Left lobe of liver (tissue), 2 donors: ENCODE results near the gene SLC6A6. TPM values are rescaled to one million over a fixed set of nuclear protein-coding genes. Genes with fewer than 3 reads are reported as not detected.
A peak's percentile ranks its signal among the peaks of the same experiment; 100 is the strongest.
"Not testable (repeated sequence)": the region's sequence is repeated elsewhere in the genome, so short reads cannot be mapped to it uniquely, and the experiment has no call there.

ENCODE experiments used
- ATAC-seq: fragments of 200-7000 bp; cut with Tn5 transposase; one replicate; pipeline ENCODE4 v1.9.1; 2020; ENCODE audit warnings: mild to moderate bottlenecking, moderate library complexity
- DNase-seq: peaks from one replicate; pipeline ENCODE4 v3.0.0-alpha.2; 2020; ENCODE audit warnings: low spot score
- total RNA-seq: library from RNA; stranded (reverse); gene quantifications from one replicate; pipeline ENCODE4 v1.2.1, GENCODE V29; 2021
- donor health status: DM: no; HTN: no; CAD: no; lungs with moderate emphysema.
- donor health status: DM: no; HTN: yes; CAD: no.

SLC6A6 gene
- total RNA-seq, 1 donor from 2014 or later, result 3.2 TPM

DNA sequence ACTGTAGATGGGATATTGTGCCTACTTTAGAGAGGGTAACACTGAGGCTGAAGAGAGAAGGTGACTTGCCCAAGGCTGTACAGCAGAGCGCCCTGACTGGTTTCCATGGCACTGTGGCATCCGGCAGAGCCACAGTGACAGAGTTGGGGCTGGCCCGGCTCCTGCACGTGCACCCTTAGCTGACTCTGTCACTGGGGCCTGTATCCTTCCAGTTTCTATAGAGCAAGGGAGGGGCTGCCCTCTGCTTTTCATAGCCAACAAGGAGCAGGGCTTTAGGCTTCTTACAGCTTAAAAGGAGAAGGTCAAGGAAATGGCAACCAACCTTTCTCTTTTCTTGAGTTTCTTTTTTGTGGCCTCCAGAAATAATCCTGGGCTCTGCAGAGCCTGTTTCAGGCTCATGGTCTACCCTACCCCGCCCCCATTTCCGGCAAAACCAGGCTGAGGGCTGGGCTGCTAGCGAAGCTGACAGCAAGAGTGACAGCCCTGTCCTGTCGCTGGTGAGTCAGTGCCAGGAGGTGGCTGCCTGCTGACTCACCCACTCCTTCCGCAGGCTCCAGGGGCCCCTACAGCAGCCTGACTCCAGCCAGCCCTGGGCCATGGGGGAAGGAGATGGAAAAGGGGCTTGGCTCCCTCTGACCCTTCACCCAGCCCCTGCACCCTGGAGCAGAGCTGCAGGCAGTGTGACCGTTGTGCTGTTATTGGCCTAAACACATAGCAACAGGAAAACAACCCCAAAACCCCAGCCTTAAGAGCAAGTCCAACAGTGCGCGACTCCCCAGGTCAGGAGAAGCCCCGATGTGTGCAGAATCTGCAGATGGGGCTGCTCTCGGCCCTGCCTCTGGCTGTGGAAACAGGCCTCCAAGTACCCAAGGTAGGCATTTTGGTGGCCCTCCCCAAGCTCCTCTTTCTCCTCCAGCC, 29.8 kb downstream of the SLC6A6 start:
- ATAC-seq, result peak; percentile 71
- DNase-seq, result peak; percentile 72

DNA sequence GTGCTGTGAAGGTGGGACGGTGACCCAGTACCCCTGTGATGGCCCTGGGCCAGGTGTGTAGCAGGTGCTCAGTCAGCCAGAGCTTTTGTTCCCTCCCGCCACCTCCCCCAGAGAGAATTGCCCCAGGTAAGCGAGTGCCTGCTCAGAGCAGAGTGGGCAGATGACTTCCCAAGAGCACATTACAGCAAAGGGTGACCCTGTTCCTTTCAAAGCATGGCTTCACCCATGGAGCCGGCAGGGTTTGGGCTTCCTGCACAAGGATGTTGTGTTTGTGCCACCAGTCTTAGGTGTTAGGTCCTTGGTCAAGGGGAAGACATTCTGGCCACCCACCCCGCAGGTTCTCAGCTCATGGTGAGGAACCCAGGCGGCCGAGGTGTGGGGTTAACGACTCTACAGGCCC, 30.7 kb downstream of the SLC6A6 start:
- DNase-seq, result no peak

DNA sequence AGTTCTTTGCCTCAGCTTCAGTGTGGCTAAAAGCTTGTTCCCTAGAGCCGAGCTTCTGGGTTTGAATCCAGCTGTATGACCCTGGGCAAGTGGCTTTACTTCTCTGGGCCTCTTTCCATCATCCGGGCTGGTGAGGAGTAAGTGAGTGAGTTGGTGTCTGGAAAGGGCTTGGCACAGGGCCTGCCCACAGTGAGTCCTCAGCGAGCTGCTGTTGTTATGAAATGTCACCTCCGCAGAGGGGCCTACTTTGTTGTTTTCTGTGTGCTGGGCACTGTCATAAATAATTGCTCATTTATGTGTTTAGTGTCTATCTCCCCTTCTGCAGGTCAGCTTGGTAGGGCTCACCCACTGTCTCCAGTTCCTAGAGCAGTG, 31.7 kb downstream of the SLC6A6 start:
- no peak for ATAC-seq
- no peak for DNase-seq

More for the DNA sequence above, 30.7 kb downstream of the SLC6A6 start:
- ATAC-seq, result no peak

DNA sequence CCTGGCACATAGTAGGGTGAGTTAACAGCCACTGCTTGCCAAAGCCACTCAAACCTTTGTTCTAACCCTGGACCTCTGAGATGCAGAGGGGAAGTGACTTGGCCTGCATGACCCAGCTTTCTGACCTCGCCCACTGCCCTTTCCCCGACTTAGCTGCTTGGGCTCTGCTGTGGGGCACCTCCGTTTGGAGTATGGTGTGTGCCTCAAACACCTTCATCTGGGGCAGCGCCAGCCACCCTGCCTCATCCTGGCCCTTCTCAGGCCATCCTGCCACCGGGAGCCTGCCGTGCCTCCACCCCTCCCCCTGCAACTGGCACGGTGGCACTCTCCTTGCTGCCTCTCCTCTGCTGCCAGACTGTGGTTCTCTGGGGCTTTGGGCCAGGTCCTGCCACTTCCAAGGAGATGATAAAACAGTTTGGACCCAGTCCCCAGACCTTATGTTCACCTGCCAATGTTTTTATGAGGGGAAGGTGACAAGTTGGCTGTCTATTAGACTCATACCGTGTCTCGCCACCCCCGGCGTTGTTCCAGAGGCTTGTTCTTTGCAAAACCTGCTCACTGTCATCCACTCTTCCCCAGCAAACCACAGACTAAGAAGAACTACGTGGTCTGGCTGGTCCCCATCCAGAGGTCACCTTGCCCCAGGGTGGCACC, 32.2 kb downstream of the SLC6A6 start:
- peak; percentile 23 for ATAC-seq
- DNase-seq, result no peak

DNA sequence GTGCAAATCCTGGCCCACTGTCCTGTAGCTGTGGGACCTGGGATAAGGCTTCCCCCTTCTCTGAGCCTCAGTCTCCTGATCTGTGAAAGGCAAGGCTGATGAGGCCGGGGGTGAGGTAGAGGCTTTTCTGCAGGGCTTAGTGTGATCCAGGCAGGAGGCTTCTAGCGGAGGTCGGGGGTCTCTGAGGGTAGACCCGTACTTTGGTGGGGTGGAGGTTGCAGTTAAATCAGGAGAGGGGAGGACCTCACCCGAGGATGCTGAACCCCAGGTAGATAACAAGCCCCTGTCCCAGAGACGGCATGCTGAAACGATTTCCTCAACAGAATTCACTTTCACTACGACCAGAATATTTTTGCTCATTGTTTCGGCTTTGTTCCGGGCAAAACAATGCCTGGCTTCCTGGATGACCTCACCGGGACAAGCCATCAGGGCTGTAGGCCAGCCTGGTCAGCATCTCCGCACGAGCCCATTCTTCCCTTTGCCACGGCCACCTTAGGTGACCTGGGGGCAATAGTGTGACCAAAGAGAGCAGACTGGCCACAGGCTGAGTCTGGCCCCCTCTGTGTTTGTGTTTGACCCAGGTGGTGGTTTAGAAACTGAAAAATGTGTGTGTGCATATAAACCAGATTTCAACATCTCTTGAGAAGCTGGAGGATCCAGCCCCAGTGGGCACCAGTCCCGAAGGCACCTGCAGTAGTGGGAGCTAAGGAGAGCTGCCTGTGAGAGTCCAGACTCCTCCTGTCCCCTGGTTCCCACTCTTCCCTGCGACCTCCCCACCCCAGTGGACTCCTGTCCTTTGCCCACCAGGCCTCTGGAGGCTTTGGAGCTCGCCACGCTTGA, 33.0 kb downstream of the SLC6A6 start:
- DNase-seq, result no peak
- ATAC-seq, result no peak

DNA sequence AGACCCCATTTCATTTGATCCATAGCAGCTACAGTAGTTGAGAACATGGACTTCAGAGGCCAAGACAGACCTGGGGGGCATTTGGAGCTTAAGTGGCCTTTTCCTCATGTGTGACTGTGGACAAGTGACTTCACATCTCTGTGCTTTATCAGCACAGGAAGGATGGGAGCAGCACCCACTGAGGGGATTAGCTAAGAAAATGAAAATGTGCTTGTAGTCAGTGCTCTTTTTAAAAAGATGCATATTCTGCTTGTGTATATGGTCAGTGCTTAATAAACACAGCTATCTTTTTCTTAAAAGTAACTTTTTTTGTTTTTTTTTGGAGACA, 34.5 kb downstream of the SLC6A6 start:
- ATAC-seq, result no peak
- DNase-seq, result no peak

DNA sequence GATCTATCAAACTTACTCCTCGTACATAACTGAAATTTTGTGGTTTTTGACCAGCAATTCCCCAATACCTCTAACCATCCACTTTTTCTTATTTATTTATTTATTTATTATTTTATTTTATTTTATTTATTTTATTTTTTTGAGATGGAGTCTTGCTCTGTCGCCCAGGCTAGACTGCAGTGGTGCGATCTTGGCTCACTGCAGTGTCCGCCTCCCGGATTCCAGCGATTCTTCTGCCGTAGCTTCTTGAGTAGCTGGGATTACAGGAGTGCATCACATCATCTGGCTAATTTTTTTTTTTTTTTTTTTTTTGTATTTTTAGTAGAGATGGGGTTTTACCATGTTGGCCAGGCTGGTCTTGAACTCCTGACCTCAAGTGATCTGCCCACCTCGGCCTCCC, 35.3 kb downstream of the SLC6A6 start:
- ATAC-seq, DNase-seq: not testable (repeated sequence)

DNA sequence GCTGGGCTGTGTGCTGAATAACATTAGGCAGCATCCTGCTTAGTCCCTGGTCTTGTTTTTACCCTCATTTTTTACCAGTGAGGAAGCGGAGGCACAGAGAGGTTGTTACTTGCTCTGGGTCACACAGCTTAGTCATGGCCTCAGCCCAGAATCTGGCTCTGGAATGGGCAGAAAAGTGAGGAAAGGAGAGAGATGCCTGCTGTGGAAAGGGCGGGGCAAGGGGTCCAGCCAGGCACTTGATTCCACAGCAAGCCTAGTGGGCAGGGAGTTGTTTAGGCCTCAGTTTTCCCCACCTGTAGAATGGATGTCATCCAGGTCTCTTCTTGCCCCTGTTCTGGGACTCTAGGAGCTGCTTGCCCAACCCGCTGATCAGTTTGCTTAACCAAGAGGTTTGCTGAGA, 35.9 kb downstream of the SLC6A6 start:
- DNase-seq, result no peak
- ATAC-seq, result no peak

DNA sequence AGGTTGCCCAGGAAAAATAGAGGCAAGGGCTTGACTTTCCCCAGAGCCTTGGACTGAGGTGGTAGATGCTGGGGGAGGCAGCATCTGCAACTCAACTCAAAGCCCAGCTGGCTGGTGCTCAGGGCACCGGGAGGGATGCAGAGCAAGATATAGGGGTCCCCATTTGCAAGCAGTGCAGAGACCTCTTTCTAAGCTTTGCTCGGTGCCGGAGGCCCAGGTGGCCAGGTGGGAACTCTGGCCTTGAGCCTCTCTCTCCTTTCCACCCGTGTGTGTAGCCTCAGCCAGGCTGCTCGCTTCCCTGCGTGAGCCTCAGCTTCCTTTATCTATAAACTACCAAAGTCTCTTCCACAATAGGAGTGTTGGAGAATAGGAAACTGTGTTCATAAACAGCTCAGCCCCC, 36.5 kb downstream of the SLC6A6 start:
- DNase-seq (no peak), ATAC-seq (no peak)

DNA sequence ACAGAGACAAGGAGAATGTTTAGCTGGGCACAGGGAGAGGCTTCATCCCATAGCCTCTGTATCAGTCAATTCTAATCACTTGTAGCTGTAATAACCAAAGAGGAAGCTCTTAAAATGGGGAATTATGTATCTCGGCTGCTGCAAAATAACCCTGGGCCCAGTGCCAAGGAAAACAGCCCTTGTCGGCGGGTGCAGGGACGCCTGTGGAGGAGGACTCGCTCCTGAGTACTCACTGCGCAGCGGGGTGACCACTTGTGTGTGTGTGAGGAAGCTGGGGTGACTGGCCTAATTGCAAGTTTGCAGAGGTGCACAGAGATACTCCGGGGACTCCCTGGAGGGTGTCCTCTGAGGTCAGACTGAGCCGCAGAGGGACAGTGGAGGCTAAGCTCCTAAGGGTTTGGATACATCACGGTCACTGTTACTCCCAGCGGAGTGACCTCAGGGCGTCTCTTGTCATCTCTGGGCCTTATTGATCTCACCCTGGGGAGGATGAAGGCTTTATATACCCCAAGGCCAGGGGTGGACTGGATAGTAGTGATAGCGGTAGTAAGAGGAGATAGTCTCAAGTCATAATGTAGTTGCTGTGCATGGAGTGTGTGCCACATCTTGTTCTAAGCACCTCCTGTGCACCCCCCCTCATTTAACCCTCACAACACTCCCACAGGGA, 37.2 kb downstream of the SLC6A6 start:
- peak; percentile 62 for DNase-seq
- peak; percentile 68 for ATAC-seq

DNA sequence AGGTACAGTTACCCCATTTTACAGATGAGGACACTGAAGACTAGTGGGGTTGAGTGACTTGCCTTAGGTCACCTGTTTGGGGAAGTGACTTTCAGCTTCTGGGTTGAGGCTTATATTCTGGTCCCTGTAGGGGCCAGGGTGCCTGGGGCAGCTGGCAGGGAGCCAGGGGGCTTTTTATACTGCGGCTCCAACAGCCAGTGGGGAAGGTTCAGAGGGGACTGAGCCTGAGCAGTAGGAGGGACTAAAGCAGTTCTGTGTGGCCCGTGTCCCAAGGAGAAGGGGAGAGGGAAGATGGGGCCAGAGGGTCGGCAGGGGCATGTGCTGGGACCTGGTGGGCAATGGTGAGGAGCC, 37.7 kb downstream of the SLC6A6 start:
- ATAC-seq (no peak), DNase-seq (no peak)

DNA sequence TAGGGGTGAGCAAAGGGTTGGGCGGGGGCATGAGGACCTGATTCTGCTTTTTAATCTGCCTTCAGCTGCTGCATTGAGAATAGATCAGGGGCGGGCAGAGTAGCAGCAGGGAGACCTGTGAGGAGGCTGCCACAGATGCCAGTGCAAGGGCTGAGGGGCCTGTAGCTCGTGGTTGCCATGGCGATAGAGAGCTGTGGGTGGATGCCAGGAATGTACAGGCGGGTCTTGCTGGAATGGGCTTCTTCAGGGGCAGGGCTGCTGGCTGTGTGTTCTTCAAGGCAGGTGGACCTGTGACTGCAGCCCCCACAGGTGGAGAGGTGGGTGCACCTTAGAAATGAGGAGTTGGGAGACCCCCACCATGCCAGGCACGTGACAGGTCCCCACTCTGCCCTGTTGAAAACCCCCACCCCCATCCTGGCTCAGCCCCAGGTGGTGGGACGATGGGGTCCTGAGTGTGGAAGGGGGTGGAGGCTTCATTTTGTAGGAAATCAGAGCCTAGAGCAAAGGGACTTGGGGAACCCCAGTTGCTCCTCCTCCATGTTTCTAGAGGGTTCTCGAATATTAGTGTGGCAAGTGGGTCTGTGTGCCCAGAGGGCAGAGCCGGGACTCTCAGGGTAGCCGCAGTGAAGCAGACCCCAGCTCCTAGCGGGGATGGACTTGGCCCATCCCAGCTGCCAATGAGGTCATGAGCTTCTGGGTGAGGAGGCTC, 38.3 kb downstream of the SLC6A6 start:
- DNase-seq (no peak), ATAC-seq (no peak)

DNA sequence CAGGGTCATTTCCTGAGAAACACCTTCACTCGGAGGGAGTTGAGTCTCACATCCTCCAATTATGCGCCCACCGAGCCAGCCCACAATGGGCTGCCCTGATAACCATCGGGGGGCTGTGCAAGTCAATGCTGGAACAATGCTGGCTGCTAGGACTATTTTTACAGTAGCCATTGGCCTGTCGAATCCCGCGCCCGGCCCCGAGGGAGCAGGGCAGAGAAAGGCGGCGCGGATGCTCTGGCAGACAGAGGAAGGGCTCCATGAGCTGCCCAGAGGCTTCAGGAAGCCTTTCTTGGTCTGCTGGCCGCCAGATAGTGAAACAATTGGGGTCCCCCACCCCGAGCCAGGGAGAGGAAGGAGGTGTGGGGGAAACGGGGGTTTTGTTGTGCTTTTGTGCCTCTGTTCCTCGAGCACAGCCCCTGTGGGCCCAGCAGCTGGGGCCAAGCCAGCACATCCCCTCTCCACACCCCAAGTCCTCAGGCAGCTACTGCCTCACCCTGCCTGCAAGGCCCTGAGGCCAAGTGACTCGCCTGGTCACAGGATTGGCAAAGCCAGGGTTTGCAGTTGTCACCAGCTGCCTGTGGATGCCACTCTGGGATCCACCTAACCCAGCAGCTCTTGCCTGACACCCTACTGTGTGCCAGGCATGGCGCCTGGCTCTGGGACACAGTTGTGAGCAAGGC, 39.0 kb downstream of the SLC6A6 start:
- ATAC-seq (no peak), DNase-seq (no peak)

DNA sequence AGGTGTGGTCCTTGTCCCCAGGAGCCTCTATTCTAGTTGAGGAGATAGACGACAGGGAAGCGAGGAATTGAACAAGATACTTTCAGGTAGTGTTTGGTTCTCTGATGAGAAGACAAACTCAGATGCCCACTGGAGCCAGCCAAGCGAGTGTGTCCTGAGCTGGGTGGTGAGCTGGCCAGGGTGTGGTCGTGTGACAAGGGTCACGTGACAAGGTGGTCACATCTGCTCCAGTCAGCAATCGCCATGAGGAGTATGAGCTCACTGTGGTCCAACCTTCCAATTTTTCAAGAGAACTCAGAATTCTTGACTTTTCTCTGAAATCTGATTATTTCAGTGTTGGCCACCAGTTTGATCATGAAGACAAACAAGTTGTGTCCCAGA, 39.5 kb downstream of the SLC6A6 start:
- DNase-seq (no peak), ATAC-seq (no peak)

DNA sequence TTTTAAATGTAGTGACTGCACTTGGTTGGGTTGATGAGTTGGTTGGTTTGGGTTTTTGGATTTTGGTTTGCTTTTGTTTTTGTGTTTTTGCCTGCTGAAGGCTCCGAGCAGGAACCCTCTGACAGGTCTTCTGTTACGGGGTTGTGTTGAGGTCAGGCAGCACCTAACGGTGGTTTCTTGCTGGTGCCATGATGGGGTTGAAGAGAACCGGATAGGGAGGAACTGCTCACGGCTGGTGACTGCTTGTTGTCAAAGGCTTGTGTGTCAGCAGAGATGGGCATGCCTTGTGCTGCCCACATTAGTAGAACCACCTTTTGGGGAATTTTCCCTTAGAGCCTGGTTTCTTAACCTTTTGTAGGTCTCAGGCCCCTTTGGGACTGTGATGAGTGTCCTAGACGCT, 42.0 kb downstream of the SLC6A6 start:
- DNase-seq, result no peak
- ATAC-seq, result no peak

DNA sequence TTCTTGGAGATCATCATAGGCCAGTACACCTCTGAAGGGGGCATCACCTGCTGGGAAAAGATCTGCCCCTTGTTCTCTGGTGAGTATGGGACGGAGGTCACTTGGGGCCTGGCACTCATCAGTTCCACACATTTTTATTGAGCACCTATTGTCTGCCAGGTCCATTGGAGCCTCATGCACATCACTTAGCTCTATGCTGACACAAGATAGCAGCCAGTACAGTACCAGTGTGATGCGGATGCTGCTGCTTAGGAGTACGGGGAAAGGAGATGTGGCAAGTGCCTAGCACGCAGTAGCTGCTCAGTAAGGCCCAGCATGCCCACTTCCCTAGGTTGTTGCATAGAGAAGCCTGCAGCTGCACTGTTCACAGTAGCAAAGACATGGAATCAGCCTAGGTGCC, 43.4 kb downstream of the SLC6A6 start:
- ATAC-seq (no peak), DNase-seq (no peak)

DNA sequence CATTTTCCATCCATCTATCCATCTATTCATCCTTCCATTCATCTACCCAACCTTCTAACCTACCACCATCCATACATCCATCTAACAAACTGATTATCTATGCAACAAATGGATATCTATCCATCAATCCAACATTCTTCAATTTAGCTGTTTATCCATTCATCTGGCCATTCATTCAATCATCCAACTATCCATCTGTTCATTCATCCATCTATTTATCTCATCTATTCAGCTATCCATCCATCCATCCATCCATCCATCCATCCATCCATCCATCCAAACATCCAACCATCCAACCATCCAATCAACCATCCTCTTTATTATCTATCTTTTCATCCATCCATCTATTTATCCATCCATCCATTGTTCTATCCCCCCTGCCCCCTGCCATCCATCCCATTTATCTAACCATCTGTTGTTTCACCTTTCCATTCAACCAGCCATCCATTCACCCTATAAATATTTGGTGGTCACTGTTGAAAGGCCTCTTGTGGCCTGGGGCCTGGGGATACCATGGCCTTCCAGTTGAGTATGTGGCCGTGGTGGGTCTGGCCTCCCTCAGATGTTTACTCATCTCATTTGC, 44.7 kb downstream of the SLC6A6 start:
- ATAC-seq, result no peak
- DNase-seq, result no peak

DNA sequence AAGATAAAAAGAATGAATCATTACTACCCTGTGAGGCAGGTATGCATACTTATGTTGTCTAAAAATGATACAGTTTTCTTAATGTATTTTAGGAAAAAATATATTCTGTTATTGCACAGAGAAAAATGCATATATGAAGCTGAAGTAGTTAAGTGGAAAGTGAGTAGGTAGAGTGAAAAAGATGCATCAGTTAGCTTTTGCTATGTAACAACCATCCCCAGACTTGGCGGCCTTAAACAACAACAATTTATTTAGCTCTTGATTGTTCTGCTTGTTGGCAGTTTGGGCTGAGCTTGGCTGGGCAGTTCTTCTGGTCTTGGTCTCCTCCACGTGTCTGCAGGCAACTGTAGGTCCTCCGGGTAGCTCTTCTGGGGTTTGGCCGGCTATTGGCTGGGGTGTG, 45.7 kb downstream of the SLC6A6 start:
- ATAC-seq (no peak), DNase-seq (no peak)
